HCT116 (cell line): ENCODE results near the gene GATAD2A. TPM values are rescaled to one million over a fixed set of nuclear protein-coding genes. Genes with fewer than 3 reads are reported as not detected.

Source experiments
- ATAC-seq: fragments of 200-7000 bp; cut with Tn5 transposase; 2 replicates; pipeline ENCODE4 v1.9.1; 2020; ENCODE audit warnings: mild to moderate bottlenecking, moderate library complexity
- BruUV-seq: library from RNA; stranded (reverse); fragments of 400-500 nt; replicated peaks from 2 replicates; lab custom pipeline; 2021; lab: Mats Ljungman, UMichigan
- CTCF ChIA-PET: fragments of 300-600 bp; sonication (Branson Sonifier 250); formaldehyde crosslinking; loops from one replicate; lab custom pipeline; 2021; ENCODE audit warnings: antibody characterized with exemption; lab: Charles Lee
- POLR2A ChIA-PET: fragments of 300-600, 350-600 bp; sonication (Branson Sonifier 250); formaldehyde crosslinking; loops from one replicate; lab custom pipeline; 2021; ENCODE audit warnings: antibody characterized with exemption; lab: Charles Lee
- RAD21 ChIA-PET, 2 experiments: fragments of 300-600 bp; sonication (Branson Sonifier 250); formaldehyde crosslinking; loops; one replicate each; lab custom pipeline; 2023; ENCODE audit warnings: low total read pairs in 2 of 2; ENCODE audit not compliant: uncharacterized antibody in 2 of 2, unreplicated experiment in 2 of 2, low non-redundant PET in 1 of 2; lab: Charles Lee
- DNase-seq: peaks from one replicate; pipeline ENCODE4 v3.0.0-alpha.2; 2010; ENCODE audit warnings: low read depth, low spot score
- H2AFZ ChIP-seq: fragments of 200-600 bp; shearing (Covaris generic), sonication (generic); 2 replicates; pipeline ENCODE4 v1.6.1; 2017; ENCODE audit warnings: low read depth, mixed run types, mixed read lengths, antibody characterized with exemption, low read length; ENCODE audit not compliant: poor library complexity, severe bottlenecking
- H3K27ac ChIP-seq: 2 replicates; pipeline ENCODE4 v1.5.1; 2012; ENCODE audit warnings: low read depth, low read length
- H3K27me3 ChIP-seq: fragments of 200-600 bp; sonication (generic); 2 replicates; pipeline ENCODE4 v1.6.1; 2016; ENCODE audit warnings: mixed run types, low read length, mixed read lengths; ENCODE audit not compliant: insufficient read depth
- H3K36me3 ChIP-seq, 2 experiments: fragments of 200-500 bp in 1 of 2; fragments of 200-600 bp in 1 of 2; sonication (Bioruptor generic) in 1 of 2; sonication (generic) in 1 of 2; 2 replicates each; pipeline versions ENCODE4 v1.5.1 to v1.6.1; 2014 to 2016; ENCODE audit warnings: low read length in 2 of 2, inconsistent platforms in 1 of 2, mixed read lengths in 1 of 2, mixed run types in 1 of 2; ENCODE audit not compliant: insufficient read depth in 2 of 2, control insufficient read depth in 1 of 2
- H3K4me1 ChIP-seq, 2 experiments: fragments of 200-600 bp in 1 of 2; sonication (generic) in 1 of 2; 2 replicates each; pipeline versions ENCODE4 v1.5.1 to v1.6.1; 2012 to 2017; ENCODE audit warnings: low read length in 2 of 2, inconsistent platforms in 1 of 2, mild to moderate bottlenecking in 1 of 2, mixed read lengths in 1 of 2, mixed run types in 1 of 2, moderate library complexity in 1 of 2; ENCODE audit not compliant: insufficient read depth in 2 of 2, control insufficient read depth in 1 of 2
- H3K4me2 ChIP-seq: fragments of 200-600 bp; sonication (generic); 2 replicates; pipeline ENCODE4 v1.6.1; 2017; ENCODE audit warnings: mixed run types, low read length, mixed read lengths
- H3K4me3 ChIP-seq, 2 experiments: fragments of 200-600 bp in 1 of 2; sonication (generic) in 1 of 2; replicated peaks in 1 of 2; 2 replicates each; pipeline ENCODE4 v1.5.1; 2011 to 2016; ENCODE audit warnings: low read length in 2 of 2, control low read depth in 1 of 2, low read depth in 1 of 2, mild to moderate bottlenecking in 1 of 2, mixed read lengths in 1 of 2, mixed run types in 1 of 2
- H3K79me2 ChIP-seq: fragments of 200-600 bp; sonication (generic); 2 replicates; pipeline ENCODE4 v1.6.1; 2017; ENCODE audit warnings: mild to moderate bottlenecking, mixed run types, low read length, moderate library complexity, mixed read lengths; ENCODE audit not compliant: insufficient read depth
- H3K9ac ChIP-seq: fragments of 200-600 bp; sonication (generic); 2 replicates; pipeline ENCODE4 v1.6.1; 2016; ENCODE audit warnings: low read length, mixed read lengths
- H3K9me2 ChIP-seq: fragments of 200-600 bp; sonication (generic), shearing (Covaris generic); 2 replicates; pipeline ENCODE4 v1.6.1; 2017; ENCODE audit warnings: mixed run types, mild to moderate bottlenecking, moderate library complexity; ENCODE audit not compliant: insufficient read depth
- H3K9me3 ChIP-seq, 2 experiments: fragments of 200-500 bp in 1 of 2; fragments of 200-600 bp in 1 of 2; sonication (Bioruptor generic) in 1 of 2; sonication (generic) in 1 of 2; 2 replicates each; pipeline ENCODE4 v1.6.1; 2014 to 2017; ENCODE audit warnings: low read length in 2 of 2, mixed read lengths in 2 of 2, inconsistent platforms in 1 of 2, low read depth in 1 of 2, mild to moderate bottlenecking in 1 of 2, mixed run types in 1 of 2, moderate library complexity in 1 of 2; ENCODE audit not compliant: control insufficient read depth in 1 of 2, insufficient read depth in 1 of 2
- H4K20me1 ChIP-seq: fragments of 200-600 bp; sonication (generic), shearing (Covaris generic); 2 replicates; pipeline ENCODE4 v1.6.1; 2017; ENCODE audit warnings: mixed run types, mild to moderate bottlenecking, moderate library complexity; ENCODE audit not compliant: insufficient read depth
- ATF3 ChIP-seq: IDR thresholded peaks from 2 replicates; pipeline ENCODE4 v1.6.1; 2012
- CEBPB ChIP-seq: IDR thresholded peaks from 2 replicates; pipeline ENCODE4 v1.6.1; 2012; ENCODE audit warnings: low read depth
- CTCF ChIP-seq, 3 experiments: fragments of 200-600 bp in 1 of 3; sonication (generic) in 1 of 3; IDR thresholded peaks in 2 of 3; conservative IDR thresholded peaks in 1 of 3; 2 replicates each; pipeline ENCODE4 v1.5.1; 2012 to 2017; ENCODE audit warnings: low read depth in 2 of 3, low read length in 2 of 3, antibody characterized with exemption in 1 of 3, borderline replicate concordance in 1 of 3, control low read depth in 1 of 3, mild to moderate bottlenecking in 1 of 3, mixed read lengths in 1 of 3, mixed run types in 1 of 3, moderate library complexity in 1 of 3; ENCODE audit not compliant: insufficient read depth in 1 of 3
- EGR1 ChIP-seq: IDR thresholded peaks from 2 replicates; pipeline ENCODE4 v1.6.1; 2012; ENCODE audit warnings: low read depth
- FOSL1 ChIP-seq: IDR thresholded peaks from 2 replicates; pipeline ENCODE4 v1.6.1; 2012; ENCODE audit warnings: low read depth
- MAX ChIP-seq: IDR thresholded peaks from 2 replicates; pipeline ENCODE4 v1.6.1; 2012
- SP1 ChIP-seq: IDR thresholded peaks from 2 replicates; pipeline ENCODE4 v1.6.1; 2012; ENCODE audit warnings: low read depth
- SRF ChIP-seq: IDR thresholded peaks from 2 replicates; pipeline ENCODE4 v1.6.1; 2012; ENCODE audit warnings: low read depth
- YY1 ChIP-seq: IDR thresholded peaks from 2 replicates; pipeline ENCODE4 v1.6.1; 2011; ENCODE audit warnings: low read length, low read depth, moderate library complexity, mild to moderate bottlenecking; ENCODE audit not compliant: insufficient replicate concordance; ENCODE audit errors: extremely low read depth
- ZBTB33 ChIP-seq: IDR thresholded peaks from 2 replicates; pipeline ENCODE4 v1.6.1; 2011; ENCODE audit warnings: mild to moderate bottlenecking, low read length, moderate library complexity; ENCODE audit not compliant: insufficient replicate concordance; ENCODE audit errors: extremely low read depth
- ZFX ChIP-seq: fragments of 450-650 bp; IDR thresholded peaks from 2 replicates; pipeline ENCODE4 v1.6.1; 2017
- intact Hi-C: fragments of 100-400 bp; cut with micrococcal nuclease; formaldehyde crosslinking; loops from 2 replicates; pipeline ENCODE4 v1.10.0; 2022
- total RNA-seq: library from RNA; stranded (reverse); gene quantifications from one replicate; pipeline ENCODE4 v1.2.1, GENCODE V29; 2021; ENCODE audit not compliant: unreplicated experiment

GATAD2A gene
- total RNA-seq, 1 experiment from 2014 or later, result 130 TPM

GRCh38 chr19:19420570-19421298 lies 15.3 kb downstream of the GATAD2A start:
- ATAC-seq (no peak), DNase-seq (no peak)
- no peaks in the 10 kb centered on the region for H3K27me3 ChIP-seq
- no peaks in the 10 kb centered on the region for H3K9me2 ChIP-seq
- no peak overlapping the region for H2AFZ ChIP-seq
- TF ChIP-seq FOSL1, result no peak
- intact Hi-C loops, result no loop called here
- RAD21 ChIA-PET, result no interaction called here
- CTCF ChIA-PET, result interaction anchor here (0.7 kb wide), 1 partner anchor 82 kb away, joined by 3 read pairs; no protein-coding TSS in a partner anchor
- no peaks in the 10 kb centered on the region for H3K9me3 ChIP-seq
- peaks cover 15% of the 10 kb centered on the region; the same call in 1 of the 2 replicates for H4K20me1 ChIP-seq
- 0 out of 4 replicates have a peak, but pooled peaks cover 0 to 4% of the 10 kb centered on the region in 2 experiments for H3K36me3 ChIP-seq
- no peak overlapping the region for H3K9ac ChIP-seq
- H3K79me2 ChIP-seq, result peaks cover 97% of the 10 kb centered on the region
- H3K4me1 ChIP-seq, result no peaks in the 10 kb centered on the region
- POLR2A ChIA-PET, result no interaction called here
- H3K27ac ChIP-seq, result no peak overlapping the region
- H3K4me3 ChIP-seq, result no peak overlapping the region
- H3K4me2 ChIP-seq, result no peak overlapping the region
- no TSS peak for BruUV-seq

- Histone ChIP-seq H3K9me3 (no peaks in the 10 kb centered on the region), H3K9ac (no peak overlapping the region), H3K9me2 (no peaks in the 10 kb centered on the region), H4K20me1 (peaks cover 15% of the 10 kb centered on the region; the same call in 1 of the 2 replicates), H3K4me3 (no peak overlapping the region), H3K79me2 (peaks cover 97% of the 10 kb centered on the region), H2AFZ (no peak overlapping the region), H3K36me3 (0 out of 4 replicates have a peak, but pooled peaks cover 0 to 4% of the 10 kb centered on the region in 2 experiments), H3K27me3 (no peaks in the 10 kb centered on the region), H3K4me2 (no peak overlapping the region), H3K4me1 (no peaks in the 10 kb centered on the region), H3K27ac (no peak overlapping the region)
- DNase-seq (no peak), ATAC-seq (no peak)
- intact Hi-C loops, result no loop called here
- ChIA-PET RAD21 (no interaction called here), POLR2A (no interaction called here), CTCF (no interaction called here)
- no peak for TF ChIP-seq EGR1
- no peak for TF ChIP-seq ZFX
- no peak for TF ChIP-seq YY1
- no peak for TF ChIP-seq ATF3
- TF ChIP-seq MAX, result no peak
- TF ChIP-seq CTCF (IDR thresholded peaks at IDR 0.05 in 2 of 3, conservative IDR thresholded peaks at IDR 0.05 in 1 of 3; ENCODE audit: borderline replicate concordance in 1 of 3, insufficient read depth in 1 of 3, low read depth in 2 of 3, low read length in 2 of 3), result no peak
- no peak for TF ChIP-seq FOSL1
- TF ChIP-seq SRF, result no peak
- no peak for TF ChIP-seq CEBPB
- TF ChIP-seq SP1, result no peak
- no peak for TF ChIP-seq ZBTB33
- no TSS peak for BruUV-seq
Observed at GRCh38 chr19:19421299-19421696, 15.8 kb downstream of the GATAD2A start.
